Neural cell (in vitro differentiated cells): ENCODE data around the gene PABPN1L. TPM values are rescaled to one million over a fixed set of nuclear protein-coding genes. Genes with fewer than 3 reads are reported as not detected.
"Not testable (repeated sequence)": the region's sequence is repeated elsewhere in the genome, so short reads cannot be mapped to it uniquely, and the experiment has no call there.

Source experiments
- H2AFZ ChIP-seq: fragments of 200-600, 300-800 bp; sonication (generic), shearing (Covaris generic); 2 replicates; pipeline ENCODE4 v1.6.0; 2014; ENCODE audit warnings: low read depth, mild to moderate bottlenecking, antibody characterized with exemption, low read length, moderate library complexity
- H3F3A ChIP-seq: fragments of 200-600 bp; shearing (Covaris generic); 2 replicates; pipeline ENCODE4 v1.6.1; 2016; ENCODE audit warnings: mild to moderate bottlenecking, moderate library complexity, mixed read lengths, antibody characterized with exemption, low read length; ENCODE audit not compliant: insufficient read depth, poor library complexity, severe bottlenecking
- H3K27ac ChIP-seq: fragments of 200-600, 300-800 bp; sonication (generic), shearing (Covaris generic); 2 replicates; pipeline ENCODE4 v1.5.1; 2014; ENCODE audit warnings: mild to moderate bottlenecking, low read length, moderate library complexity
- H3K27me3 ChIP-seq: fragments of 300-800, 200-600 bp; sonication (generic), shearing (Covaris generic); 2 replicates; pipeline ENCODE4 v1.6.0; 2014; ENCODE audit warnings: mild to moderate bottlenecking, low read depth, low read length, moderate library complexity; ENCODE audit not compliant: insufficient read depth
- H3K36me3 ChIP-seq: fragments of 300-800, 200-600 bp; sonication (generic), shearing (Covaris generic); 2 replicates; pipeline ENCODE4 v1.5.1; 2014; ENCODE audit warnings: mild to moderate bottlenecking, antibody characterized with exemption, low read length, moderate library complexity; ENCODE audit not compliant: insufficient read depth
- H3K4me2 ChIP-seq: fragments of 300-800, 200-600 bp; sonication (generic), shearing (Covaris generic); 2 replicates; pipeline ENCODE4 v1.6.0; 2014; ENCODE audit warnings: mild to moderate bottlenecking, low read length
- H3K4me3 ChIP-seq: fragments of 300-800, 200-600 bp; sonication (generic), shearing (Covaris generic); 2 replicates; pipeline ENCODE4 v1.5.1; 2014; ENCODE audit warnings: mild to moderate bottlenecking, low read length, moderate library complexity
- H3K79me2 ChIP-seq: fragments of 200-600 bp; shearing (Covaris generic); replicated peaks from 2 replicates; pipeline ENCODE4 v1.6.0; 2014; ENCODE audit warnings: mild to moderate bottlenecking, low read length, moderate library complexity; ENCODE audit not compliant: insufficient read depth
- H3K9ac ChIP-seq: fragments of 300-800, 200-600 bp; sonication (generic), shearing (Covaris generic); 2 replicates; pipeline ENCODE4 v1.6.1; 2016; ENCODE audit warnings: mild to moderate bottlenecking, low read length, mixed read lengths
- H3K9me2 ChIP-seq: fragments of 200-600 bp; shearing (Covaris generic); 2 replicates; pipeline ENCODE4 v1.6.1; 2016; ENCODE audit warnings: mild to moderate bottlenecking, low read length, mixed read lengths; ENCODE audit not compliant: insufficient read depth
- H3K9me3 ChIP-seq: fragments of 200-600, 300-800 bp; sonication (generic), shearing (Covaris generic); 2 replicates; pipeline ENCODE4 v1.6.1; 2016; ENCODE audit warnings: mild to moderate bottlenecking, mixed run types, low read length, moderate library complexity, mixed read lengths
- H4K20me1 ChIP-seq: fragments of 200-600 bp; shearing (Covaris generic); 2 replicates; pipeline ENCODE4 v1.6.1; 2016; ENCODE audit warnings: mild to moderate bottlenecking, mixed run types; ENCODE audit not compliant: insufficient read depth
- CTCF ChIP-seq: fragments of 450-650 bp; IDR thresholded peaks from 2 replicates; pipeline ENCODE4 v1.5.1; 2014; ENCODE audit warnings: antibody characterized with exemption, mild to moderate bottlenecking, moderate library complexity; ENCODE audit not compliant: poor library complexity, severe bottlenecking
- EZH2 ChIP-seq: fragments of 200-600, 300-800 bp; shearing (Covaris generic), sonication (generic); IDR thresholded peaks from 2 replicates; pipeline ENCODE4 v1.6.1; 2014; ENCODE audit warnings: antibody characterized with exemption, low read length, borderline replicate concordance, mild to moderate bottlenecking; ENCODE audit not compliant: insufficient read depth, poor library complexity, severe bottlenecking
- MXI1 ChIP-seq: fragments of 450-650 bp; conservative IDR thresholded peaks from 2 replicates; pipeline ENCODE4 v1.6.1; 2014; ENCODE audit warnings: antibody characterized with exemption, mild to moderate bottlenecking; ENCODE audit not compliant: poor library complexity, severe bottlenecking
- POLR2AphosphoS5 ChIP-seq: IDR thresholded peaks from 2 replicates; pipeline ENCODE4 v1.6.1; 2012
- RAD21 ChIP-seq: fragments of 450-650 bp; conservative IDR thresholded peaks from 2 replicates; pipeline ENCODE4 v1.6.1; 2014; ENCODE audit warnings: antibody characterized with exemption, mild to moderate bottlenecking, moderate library complexity
- REST ChIP-seq: IDR thresholded peaks from 2 replicates; pipeline ENCODE4 v1.6.1; 2012; ENCODE audit warnings: borderline replicate concordance
- SMC3 ChIP-seq: fragments of 450-650 bp; conservative IDR thresholded peaks from 2 replicates; pipeline ENCODE4 v1.6.1; 2014; ENCODE audit warnings: antibody characterized with exemption, mild to moderate bottlenecking, moderate library complexity; ENCODE audit not compliant: poor library complexity
- TAF1 ChIP-seq: IDR thresholded peaks from 2 replicates; pipeline ENCODE4 v1.6.1; 2012; ENCODE audit warnings: low read depth
- polyA plus RNA-seq: library from polyadenylated mRNA; depleted of rRNA; stranded (reverse); fragments of >200 nt; gene quantifications from 2 replicates; pipeline ENCODE4 v1.2.3, GENCODE V29; 2014

Gene PABPN1L
- polyA plus RNA-seq, 1 donor from 2014 or later: 0.20 TPM

- TF ChIP-seq TAF1 (no peak), REST (no peak), POLR2AphosphoS5 (no peak), RAD21 (no peak), CTCF (no peak), EZH2 (no peak), MXI1 (no peak), SMC3 (no peak)
- no peak overlapping the region for H3K4me3 ChIP-seq
- H3K9me2 ChIP-seq: no peaks in the 10 kb centered on the region
- no peaks in the 10 kb centered on the region for H3K36me3 ChIP-seq
- H3F3A ChIP-seq: no peaks in the 10 kb centered on the region
- no peak overlapping the region for H3K27ac ChIP-seq
- no peaks in the 10 kb centered on the region for H3K79me2 ChIP-seq
- H3K27me3 ChIP-seq: no peaks in the 10 kb centered on the region
- H4K20me1 ChIP-seq: no peaks in the 10 kb centered on the region
- H3K9ac ChIP-seq: no peak overlapping the region
- no peak overlapping the region for H3K4me2 ChIP-seq
- H2AFZ ChIP-seq: no peak overlapping the region
- H3K9me3 ChIP-seq: no peaks in the 10 kb centered on the region
These were observed 28.3 kb upstream of the PABPN1L start for GRCh38 chr16:88894681-88895300.

- H3K27me3 ChIP-seq, H3K36me3 ChIP-seq: not testable (repeated sequence)
These were observed 27.8 kb upstream of the PABPN1L start for GRCh38 chr16:88894266-88894665.

More at GRCh38 chr16:88894266-88894665, 27.8 kb upstream of the PABPN1L start:
- H3K9me3 ChIP-seq, H3K4me2 ChIP-seq, H3K4me3 ChIP-seq, H4K20me1 ChIP-seq, H2AFZ ChIP-seq, H3K27ac ChIP-seq, H3F3A ChIP-seq, H3K9me2 ChIP-seq, H3K79me2 ChIP-seq, H3K9ac ChIP-seq: not testable (repeated sequence)
